Activated B cell treated with CpG ODN at 0.5 μM for 24 hours (primary cell): ENCODE measurements around the gene CIBAR2. TPM values are rescaled to one million over a fixed set of nuclear protein-coding genes. Genes with fewer than 3 reads are reported as not detected.

ENCODE experiments used
- ATAC-seq: fragments of 200-7000 bp; cut with Tn5 transposase; one replicate; pipeline ENCODE4 v1.10.0; 2021; ENCODE audit warnings: low read depth, mild to moderate bottlenecking, moderate library complexity
- CTCF ChIA-PET: fragments of 350-600 bp; sonication (Branson Sonifier 250); formaldehyde crosslinking; loops from one replicate; lab custom pipeline; 2021; ENCODE audit warnings: antibody characterized with exemption; lab: Charles Lee
- POLR2A ChIA-PET: fragments of 350-600 bp; sonication (Branson Sonifier 250); formaldehyde crosslinking; loops from one replicate; lab custom pipeline; 2021; ENCODE audit warnings: antibody characterized with exemption; lab: Charles Lee
- DNase-seq: peaks from one replicate; pipeline ENCODE4 v3.0.0; 2022
- H3K27ac Mint-ChIP-seq: one replicate; pipeline ENCODE4 v1.8.0; 2020; ENCODE audit warnings: mixed read lengths
- H3K27me3 Mint-ChIP-seq: one replicate; pipeline ENCODE4 v1.8.0; 2021; ENCODE audit warnings: mixed read lengths
- H3K36me3 Mint-ChIP-seq: one replicate; pipeline ENCODE4 v1.8.0; 2021; ENCODE audit warnings: low read depth, mixed read lengths
- H3K4me1 Mint-ChIP-seq: one replicate; pipeline ENCODE4 v1.8.0; 2021; ENCODE audit warnings: mixed read lengths
- H3K4me3 Mint-ChIP-seq: one replicate; pipeline ENCODE4 v1.8.0; 2020; ENCODE audit warnings: mild to moderate bottlenecking, mixed read lengths
- H3K9me3 Mint-ChIP-seq: one replicate; pipeline ENCODE4 v1.8.0; 2020; ENCODE audit warnings: mixed read lengths
- intact Hi-C: fragments of 100-400 bp; cut with micrococcal nuclease; formaldehyde crosslinking; loops from one replicate; pipeline ENCODE4 v1.15.1; 2024
- total RNA-seq: library from RNA; stranded (reverse); gene quantifications from 2 replicates; pipeline ENCODE4 v1.2.3, GENCODE V29; 2022
- TF ChIP-seq, protein P1 (sequence below): fragments of 200-600 bp; IDR thresholded peaks from one replicate; pipeline ENCODE4 v1.8.0; 2022; ENCODE audit warnings: antibody characterized with exemption, mild to moderate bottlenecking

The CIBAR2 gene
- total RNA-seq, 1 donor from 2014 or later, result not detected

DNA sequence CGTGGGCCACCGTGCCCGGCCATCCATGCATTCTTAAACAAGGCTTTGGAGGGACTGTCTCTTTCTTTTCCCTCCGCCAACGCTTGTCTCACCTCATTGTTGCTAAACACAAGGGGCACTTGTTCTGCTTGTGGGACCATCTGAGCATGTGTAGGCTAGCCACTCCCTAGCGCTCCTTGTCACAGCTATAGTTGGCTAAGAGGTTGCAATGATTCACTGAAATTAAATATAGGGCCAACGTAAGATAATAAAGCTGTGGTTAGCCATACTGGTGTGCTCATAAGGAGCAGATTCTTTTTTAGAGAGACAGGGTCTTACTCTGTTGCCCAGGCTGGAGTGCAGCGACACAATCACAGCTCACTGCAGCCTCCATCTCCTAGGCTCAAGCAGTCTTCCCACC is 43.5 kb downstream of the CIBAR2 start:
- DNase-seq (no peak), ATAC-seq (no peak)
- Mint-ChIP-seq H3K4me3 (no peak overlapping the region), H3K4me1 (no peaks in the 10 kb centered on the region), H3K9me3 (no peaks in the 10 kb centered on the region), H3K36me3 (no peaks in the 10 kb centered on the region), H3K27ac (no peak overlapping the region), H3K27me3 (peaks cover 5% of the 10 kb centered on the region)
- CTCF ChIA-PET, result no interaction called here
- intact Hi-C loops, result no loop called here
- POLR2A ChIA-PET, result no interaction called here
- TF ChIP-seq, protein P1, sequence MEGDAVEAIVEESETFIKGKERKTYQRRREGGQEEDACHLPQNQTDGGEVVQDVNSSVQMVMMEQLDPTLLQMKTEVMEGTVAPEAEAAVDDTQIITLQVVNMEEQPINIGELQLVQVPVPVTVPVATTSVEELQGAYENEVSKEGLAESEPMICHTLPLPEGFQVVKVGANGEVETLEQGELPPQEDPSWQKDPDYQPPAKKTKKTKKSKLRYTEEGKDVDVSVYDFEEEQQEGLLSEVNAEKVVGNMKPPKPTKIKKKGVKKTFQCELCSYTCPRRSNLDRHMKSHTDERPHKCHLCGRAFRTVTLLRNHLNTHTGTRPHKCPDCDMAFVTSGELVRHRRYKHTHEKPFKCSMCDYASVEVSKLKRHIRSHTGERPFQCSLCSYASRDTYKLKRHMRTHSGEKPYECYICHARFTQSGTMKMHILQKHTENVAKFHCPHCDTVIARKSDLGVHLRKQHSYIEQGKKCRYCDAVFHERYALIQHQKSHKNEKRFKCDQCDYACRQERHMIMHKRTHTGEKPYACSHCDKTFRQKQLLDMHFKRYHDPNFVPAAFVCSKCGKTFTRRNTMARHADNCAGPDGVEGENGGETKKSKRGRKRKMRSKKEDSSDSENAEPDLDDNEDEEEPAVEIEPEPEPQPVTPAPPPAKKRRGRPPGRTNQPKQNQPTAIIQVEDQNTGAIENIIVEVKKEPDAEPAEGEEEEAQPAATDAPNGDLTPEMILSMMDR, result no peak

DNA sequence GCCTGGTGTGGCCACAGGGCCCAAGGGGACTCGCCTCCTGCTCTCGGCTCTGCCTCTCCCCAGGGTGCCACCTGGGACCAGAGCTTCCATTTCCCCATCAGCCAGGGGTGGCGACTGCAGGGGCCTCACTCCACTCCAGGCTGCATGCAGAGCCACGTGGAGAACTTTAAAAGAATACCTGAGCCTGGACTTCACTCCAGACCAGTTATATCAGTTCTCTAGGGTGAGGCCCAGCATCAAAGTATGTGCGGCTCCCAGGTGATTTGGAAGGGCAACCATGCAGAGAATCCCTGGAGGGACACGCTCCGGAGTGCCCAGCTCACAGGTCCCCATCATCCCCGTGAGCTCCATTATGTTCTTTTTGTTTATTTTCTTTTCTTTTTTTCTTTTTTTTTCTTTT is 44.8 kb downstream of the CIBAR2 start:
- DNase-seq, result no peak
- ChIA-PET POLR2A (interaction anchor here (0.7 kb wide), 1 partner anchor 10 kb away, joined by 3 read pairs; no protein-coding TSS in a partner anchor), CTCF (no interaction called here)
- H3K27me3 Mint-ChIP-seq, result peaks cover 5% of the 10 kb centered on the region
- H3K36me3 Mint-ChIP-seq, result no peaks in the 10 kb centered on the region
- intact Hi-C loops, result no loop called here
- no peak overlapping the region for H3K27ac Mint-ChIP-seq
- TF ChIP-seq, protein P1, result no peak
- no peaks in the 10 kb centered on the region for H3K9me3 Mint-ChIP-seq
- H3K4me1 Mint-ChIP-seq, result no peaks in the 10 kb centered on the region
- H3K4me3 Mint-ChIP-seq, result no peak overlapping the region
- ATAC-seq, result no peak

DNA sequence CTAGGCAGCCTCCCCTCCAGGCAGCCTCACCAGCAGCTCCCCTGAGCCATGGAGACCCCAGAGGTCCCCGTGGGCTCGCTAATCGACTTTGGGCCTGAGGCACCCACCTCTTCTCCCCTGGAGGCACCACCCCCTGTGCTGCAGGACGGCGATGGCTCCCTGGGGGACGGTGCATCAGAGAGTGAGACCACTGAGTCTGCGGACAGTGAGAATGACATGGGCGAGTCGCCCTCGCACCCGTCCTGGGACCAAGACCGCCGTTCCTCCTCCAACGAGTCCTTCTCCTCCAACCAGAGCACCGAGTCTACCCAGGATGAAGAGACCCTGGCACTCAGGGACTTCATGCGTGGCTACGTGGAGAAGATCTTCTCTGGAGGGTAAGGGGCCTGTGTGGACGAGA is 45.2 kb downstream of the CIBAR2 start:
- no peak for DNase-seq
- Mint-ChIP-seq H3K4me1 (peaks cover 1% of the 10 kb centered on the region), H3K27me3 (peaks cover 9% of the 10 kb centered on the region), H3K9me3 (no peaks in the 10 kb centered on the region), H3K36me3 (no peaks in the 10 kb centered on the region), H3K4me3 (no peak overlapping the region), H3K27ac (no peak overlapping the region)
- TF ChIP-seq, protein P1, result no peak
- CTCF ChIA-PET, result no interaction called here
- intact Hi-C loops, result no loop called here
- no peak for ATAC-seq
- POLR2A ChIA-PET, result no interaction called here

DNA sequence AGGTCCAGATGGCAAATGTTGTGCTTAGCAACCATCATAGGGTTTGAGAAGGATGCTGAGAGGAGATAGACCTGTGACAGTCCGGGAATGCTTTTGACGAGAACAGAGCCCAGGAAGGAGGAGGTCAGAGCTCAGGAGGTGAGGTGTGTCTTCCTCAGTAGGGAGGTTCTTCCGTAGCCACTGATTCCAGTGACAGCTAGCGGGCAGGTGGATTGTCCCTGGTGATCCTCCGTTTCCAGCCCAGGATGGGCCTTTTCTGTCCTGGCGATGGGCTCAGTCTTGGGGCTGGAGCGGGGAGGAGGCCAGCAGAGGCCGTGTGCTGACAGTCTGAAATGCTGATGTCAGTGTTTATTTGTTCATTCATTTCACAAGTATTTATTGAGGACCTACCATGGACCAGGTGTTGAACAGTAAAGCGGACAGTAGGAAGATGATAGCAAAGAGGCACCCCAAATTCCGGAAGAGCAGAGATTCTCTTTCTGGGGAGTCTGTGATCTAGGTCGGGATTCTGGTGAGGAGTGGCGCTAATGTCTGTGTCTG is 45.9 kb downstream of the CIBAR2 start:
- peaks cover 5% of the 10 kb centered on the region for H3K4me1 Mint-ChIP-seq
- H3K27ac Mint-ChIP-seq, result no peak overlapping the region
- TF ChIP-seq, protein P1, result no peak
- H3K36me3 Mint-ChIP-seq, result no peaks in the 10 kb centered on the region
- H3K9me3 Mint-ChIP-seq, result no peaks in the 10 kb centered on the region
- ATAC-seq (no peak), DNase-seq (no peak)
- ChIA-PET POLR2A (no interaction called here), CTCF (interaction anchor here (0.6 kb wide), 1 partner anchor 12 kb away, joined by 3 read pairs; no protein-coding TSS in a partner anchor)
- no peak overlapping the region for H3K4me3 Mint-ChIP-seq
- intact Hi-C loops, result no loop called here
- peaks cover 12% of the 10 kb centered on the region for H3K27me3 Mint-ChIP-seq

DNA sequence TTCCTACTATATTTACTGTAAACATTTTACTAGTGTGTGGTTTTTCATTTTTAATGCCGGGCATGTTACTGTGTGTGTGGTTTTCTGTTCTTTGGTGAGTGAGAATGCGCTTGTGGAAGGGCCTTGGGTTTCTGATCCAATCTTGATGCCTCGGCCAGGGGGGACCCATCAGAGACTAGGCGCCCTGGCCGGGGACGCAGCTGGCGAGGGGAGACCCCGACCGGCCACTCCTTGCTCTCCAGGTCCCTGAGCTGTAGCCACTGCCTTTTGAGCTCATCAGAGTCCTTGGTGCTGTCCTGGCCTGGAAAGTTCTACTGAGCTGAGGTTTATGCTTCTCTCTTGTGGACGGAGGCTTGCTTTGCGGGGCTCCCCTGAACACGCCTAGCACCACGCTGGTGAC is 47.2 kb downstream of the CIBAR2 start:
- CTCF ChIA-PET, result no interaction called here
- POLR2A ChIA-PET, result no interaction called here

More for the DNA sequence above, 47.2 kb downstream of the CIBAR2 start:
- DNase-seq (no peak), ATAC-seq (no peak)
- Mint-ChIP-seq H3K27ac (no peak overlapping the region), H3K9me3 (no peaks in the 10 kb centered on the region), H3K36me3 (no peaks in the 10 kb centered on the region), H3K4me1 (peaks cover 5% of the 10 kb centered on the region), H3K27me3 (peaks cover 12% of the 10 kb centered on the region), H3K4me3 (no peak overlapping the region)
- intact Hi-C loops, result no loop called here
- TF ChIP-seq, protein P1, result no peak
